Hepatocyte (in vitro differentiated cells): ENCODE results near the gene TRAM2.

ENCODE experiments used
- EZH2 ChIP-seq: fragments of 200-600 bp; sonication (generic); IDR thresholded peaks from 2 replicates; pipeline ENCODE4 v1.6.1; 2016; ENCODE audit warnings: antibody characterized with exemption, mild to moderate bottlenecking, borderline replicate concordance
- EZH2phosphoT487 ChIP-seq: fragments of 200-600 bp; sonication (generic); IDR thresholded peaks from one replicate; pipeline ENCODE4 v1.6.1; 2018; ENCODE audit warnings: antibody characterized with exemption, mild to moderate bottlenecking, low read depth, moderate library complexity; ENCODE audit not compliant: unreplicated experiment, severe bottlenecking
- TF ChIP-seq, protein P1 (sequence below): fragments of 200-600 bp; sonication (generic); IDR thresholded peaks from 2 replicates; pipeline ENCODE4 v1.5.1; 2016; ENCODE audit warnings: antibody characterized with exemption, mild to moderate bottlenecking; ENCODE audit not compliant: poor library complexity

GRCh38 chr6:52577778-52578463 is 1.1 kb upstream of the TRAM2 start:
- TF ChIP-seq, protein P1, sequence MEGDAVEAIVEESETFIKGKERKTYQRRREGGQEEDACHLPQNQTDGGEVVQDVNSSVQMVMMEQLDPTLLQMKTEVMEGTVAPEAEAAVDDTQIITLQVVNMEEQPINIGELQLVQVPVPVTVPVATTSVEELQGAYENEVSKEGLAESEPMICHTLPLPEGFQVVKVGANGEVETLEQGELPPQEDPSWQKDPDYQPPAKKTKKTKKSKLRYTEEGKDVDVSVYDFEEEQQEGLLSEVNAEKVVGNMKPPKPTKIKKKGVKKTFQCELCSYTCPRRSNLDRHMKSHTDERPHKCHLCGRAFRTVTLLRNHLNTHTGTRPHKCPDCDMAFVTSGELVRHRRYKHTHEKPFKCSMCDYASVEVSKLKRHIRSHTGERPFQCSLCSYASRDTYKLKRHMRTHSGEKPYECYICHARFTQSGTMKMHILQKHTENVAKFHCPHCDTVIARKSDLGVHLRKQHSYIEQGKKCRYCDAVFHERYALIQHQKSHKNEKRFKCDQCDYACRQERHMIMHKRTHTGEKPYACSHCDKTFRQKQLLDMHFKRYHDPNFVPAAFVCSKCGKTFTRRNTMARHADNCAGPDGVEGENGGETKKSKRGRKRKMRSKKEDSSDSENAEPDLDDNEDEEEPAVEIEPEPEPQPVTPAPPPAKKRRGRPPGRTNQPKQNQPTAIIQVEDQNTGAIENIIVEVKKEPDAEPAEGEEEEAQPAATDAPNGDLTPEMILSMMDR, result no peak
- TF ChIP-seq EZH2 (no peak), EZH2phosphoT487 (no peak)
